Calu3 (cell line): ENCODE results near the gene LTV1. TPM values are rescaled to one million over a fixed set of nuclear protein-coding genes. Genes with fewer than 3 reads are reported as not detected.

Source experiments
- BruUV-seq: library from RNA; stranded (reverse); fragments of 400-500 nt; replicated peaks from 2 replicates; lab custom pipeline; 2021; lab: Mats Ljungman, UMichigan
- CTCF ChIA-PET: fragments of 300-600 bp; sonication (Branson Sonifier 250); formaldehyde crosslinking; loops from one replicate; lab custom pipeline; 2022; ENCODE audit warnings: antibody characterized with exemption; lab: Charles Lee
- DNase-seq: peaks from one replicate; pipeline ENCODE4 v3.0.0; 2022
- H3K27ac Mint-ChIP-seq: one replicate; pipeline ENCODE4 v1.8.0; 2022; ENCODE audit warnings: mixed read lengths; ENCODE audit not compliant: unreplicated experiment
- H3K27me3 Mint-ChIP-seq: one replicate; pipeline ENCODE4 v1.8.0; 2022; ENCODE audit warnings: mixed read lengths; ENCODE audit not compliant: unreplicated experiment
- H3K36me3 Mint-ChIP-seq: one replicate; pipeline ENCODE4 v1.8.0; 2022; ENCODE audit warnings: mild to moderate bottlenecking, moderate library complexity, mixed read lengths; ENCODE audit not compliant: insufficient read depth, unreplicated experiment
- H3K4me1 Mint-ChIP-seq: one replicate; pipeline ENCODE4 v1.8.0; 2022; ENCODE audit warnings: mild to moderate bottlenecking, low read depth, mixed read lengths; ENCODE audit not compliant: unreplicated experiment
- H3K4me3 Mint-ChIP-seq: one replicate; pipeline ENCODE4 v1.8.0; 2022; ENCODE audit warnings: mild to moderate bottlenecking, low read depth, moderate library complexity, mixed read lengths; ENCODE audit not compliant: unreplicated experiment
- H3K9me3 Mint-ChIP-seq: one replicate; pipeline ENCODE4 v1.8.0; 2022; ENCODE audit warnings: low read depth, mixed read lengths; ENCODE audit not compliant: unreplicated experiment
- intact Hi-C: fragments of 100-400 bp; cut with micrococcal nuclease; formaldehyde crosslinking; loops from one replicate; pipeline ENCODE4 v1.10.0; 2022; ENCODE audit not compliant: unreplicated experiment
- total RNA-seq: library from RNA; stranded (reverse); gene quantifications from 2 replicates; pipeline ENCODE4 v1.2.3, GENCODE V29; 2022
- TF ChIP-seq, protein P1 (sequence below): fragments of 200-600 bp; IDR thresholded peaks from one replicate; pipeline ENCODE4 v1.8.0; 2022; ENCODE audit warnings: antibody characterized with exemption; ENCODE audit not compliant: unreplicated experiment

Gene LTV1
- total RNA-seq, 1 experiment from 2014 or later, result 21.8 TPM

- Mint-ChIP-seq H3K4me1 (peaks cover 19% of the 10 kb centered on the region), H3K4me3 (no peak overlapping the region), H3K9me3 (no peaks in the 10 kb centered on the region), H3K36me3 (no peaks in the 10 kb centered on the region), H3K27ac (no peak overlapping the region), H3K27me3 (no peaks in the 10 kb centered on the region)
- TF ChIP-seq, protein P1, sequence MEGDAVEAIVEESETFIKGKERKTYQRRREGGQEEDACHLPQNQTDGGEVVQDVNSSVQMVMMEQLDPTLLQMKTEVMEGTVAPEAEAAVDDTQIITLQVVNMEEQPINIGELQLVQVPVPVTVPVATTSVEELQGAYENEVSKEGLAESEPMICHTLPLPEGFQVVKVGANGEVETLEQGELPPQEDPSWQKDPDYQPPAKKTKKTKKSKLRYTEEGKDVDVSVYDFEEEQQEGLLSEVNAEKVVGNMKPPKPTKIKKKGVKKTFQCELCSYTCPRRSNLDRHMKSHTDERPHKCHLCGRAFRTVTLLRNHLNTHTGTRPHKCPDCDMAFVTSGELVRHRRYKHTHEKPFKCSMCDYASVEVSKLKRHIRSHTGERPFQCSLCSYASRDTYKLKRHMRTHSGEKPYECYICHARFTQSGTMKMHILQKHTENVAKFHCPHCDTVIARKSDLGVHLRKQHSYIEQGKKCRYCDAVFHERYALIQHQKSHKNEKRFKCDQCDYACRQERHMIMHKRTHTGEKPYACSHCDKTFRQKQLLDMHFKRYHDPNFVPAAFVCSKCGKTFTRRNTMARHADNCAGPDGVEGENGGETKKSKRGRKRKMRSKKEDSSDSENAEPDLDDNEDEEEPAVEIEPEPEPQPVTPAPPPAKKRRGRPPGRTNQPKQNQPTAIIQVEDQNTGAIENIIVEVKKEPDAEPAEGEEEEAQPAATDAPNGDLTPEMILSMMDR, result no peak
- CTCF ChIA-PET, result no interaction called here
- no peak for DNase-seq
- intact Hi-C loops, result no loop called here
- BruUV-seq, result no TSS peak
Observed at GRCh38 chr6:143822584-143823024, 20.5 kb upstream of the LTV1 start.

- H3K9me3 Mint-ChIP-seq, result no peaks in the 10 kb centered on the region
- DNase-seq, result no peak
- TF ChIP-seq, protein P1, result no peak
- H3K4me3 Mint-ChIP-seq, result no peak overlapping the region
- no peaks in the 10 kb centered on the region for H3K27me3 Mint-ChIP-seq
- BruUV-seq, result no TSS peak
- H3K4me1 Mint-ChIP-seq, result peaks cover 19% of the 10 kb centered on the region
- CTCF ChIA-PET, result no interaction called here
- intact Hi-C loops, result no loop called here
- no peak overlapping the region for H3K27ac Mint-ChIP-seq
- H3K36me3 Mint-ChIP-seq, result no peaks in the 10 kb centered on the region
Observed at GRCh38 chr6:143823548-143823947, 19.6 kb upstream of the LTV1 start.

GRCh38 chr6:143828572-143828971, 14.6 kb upstream of the LTV1 start:
- H3K4me1 Mint-ChIP-seq, result peaks cover 5% of the 10 kb centered on the region
- DNase-seq, result no peak
- BruUV-seq, result no TSS peak
- H3K9me3 Mint-ChIP-seq, result no peaks in the 10 kb centered on the region
- H3K4me3 Mint-ChIP-seq, result no peak overlapping the region
- intact Hi-C loops, result no loop called here
- H3K36me3 Mint-ChIP-seq, result no peaks in the 10 kb centered on the region
- CTCF ChIA-PET, result no interaction called here
- TF ChIP-seq, protein P1, result no peak
- no peak overlapping the region for H3K27ac Mint-ChIP-seq
- no peaks in the 10 kb centered on the region for H3K27me3 Mint-ChIP-seq

DNA sequence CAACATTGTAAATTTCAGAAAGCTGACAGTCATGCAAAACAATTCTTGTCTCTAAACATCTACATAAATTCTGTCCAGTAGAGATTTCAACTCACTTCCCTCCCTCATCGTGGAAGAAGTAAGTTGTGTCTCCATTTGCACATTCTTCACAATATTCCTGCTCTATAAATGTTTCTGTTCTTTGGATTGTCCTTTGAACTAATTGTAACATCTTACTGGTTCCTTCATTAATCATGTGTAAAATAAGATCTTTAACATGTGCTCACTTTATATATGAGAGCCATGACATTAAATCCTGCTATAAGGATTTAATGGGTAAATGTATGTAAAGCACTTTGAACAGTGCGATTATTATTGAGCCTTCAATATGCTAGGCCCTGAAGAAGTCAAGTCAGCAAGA, 7.0 kb upstream of the LTV1 start:
- H3K4me1 Mint-ChIP-seq, result no peaks in the 10 kb centered on the region
- TF ChIP-seq, protein P1, result no peak
- intact Hi-C loops, result no loop called here
- H3K36me3 Mint-ChIP-seq, result no peaks in the 10 kb centered on the region
- no TSS peak for BruUV-seq
- no peak for DNase-seq
- no peak overlapping the region for H3K27ac Mint-ChIP-seq
- no peaks in the 10 kb centered on the region for H3K27me3 Mint-ChIP-seq
- H3K9me3 Mint-ChIP-seq, result no peaks in the 10 kb centered on the region
- CTCF ChIA-PET, result no interaction called here
- H3K4me3 Mint-ChIP-seq, result no peak overlapping the region
